GM18507 (cell line): ENCODE measurements around the gene PRKCA.
"Not testable (repeated sequence)": the region's sequence is repeated elsewhere in the genome, so short reads cannot be mapped to it uniquely, and the experiment has no call there.

Source experiments
- DNase-seq: peaks from one replicate; pipeline ENCODE4 v3.0.0; 2011; ENCODE audit warnings: low read depth; ENCODE audit not compliant: insufficient read length; ENCODE audit errors: extremely low spot score
- FAIRE-seq: peaks from 2 replicates; lab custom pipeline; 2011; peaks lifted over from hg19 to GRCh38; lab: Jason Lieb, UNC

PRKCA gene

GRCh38 chr17:66725438-66725837 lies 423.0 kb downstream of the PRKCA start:
- FAIRE-seq, result not testable (repeated sequence)

GRCh38 chr17:66725956-66726355 lies 423.5 kb downstream of the PRKCA start:
- DNase-seq (no peak), FAIRE-seq (no peak)

More at GRCh38 chr17:66725438-66725837, 423.0 kb downstream of the PRKCA start:
- not testable (repeated sequence) for DNase-seq

DNA sequence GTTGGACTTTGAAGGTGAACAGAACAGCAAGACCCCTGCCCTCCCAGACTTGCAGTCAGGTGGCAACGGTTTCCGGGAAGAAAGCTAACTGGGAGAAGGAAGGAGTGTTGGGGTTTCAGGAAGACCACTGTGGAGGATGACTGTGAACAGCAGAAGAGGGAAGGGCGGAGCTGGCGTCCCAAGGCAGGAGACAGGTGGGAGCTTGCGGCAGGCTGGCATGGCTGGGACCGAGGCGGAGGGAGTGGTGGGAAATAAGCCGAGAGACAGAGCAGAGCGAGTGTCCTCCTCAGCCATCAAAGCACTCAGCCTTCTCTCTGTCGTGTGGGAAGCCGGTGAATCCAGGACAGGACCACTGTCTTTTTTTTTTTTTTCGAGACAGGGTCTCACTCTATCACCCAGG lies 424.0 kb downstream of the PRKCA start:
- FAIRE-seq (no peak), DNase-seq (no peak)

- FAIRE-seq, result no peak
- DNase-seq, result no peak
These were observed 424.4 kb downstream of the PRKCA start for GRCh38 chr17:66726846-66727245.

DNA sequence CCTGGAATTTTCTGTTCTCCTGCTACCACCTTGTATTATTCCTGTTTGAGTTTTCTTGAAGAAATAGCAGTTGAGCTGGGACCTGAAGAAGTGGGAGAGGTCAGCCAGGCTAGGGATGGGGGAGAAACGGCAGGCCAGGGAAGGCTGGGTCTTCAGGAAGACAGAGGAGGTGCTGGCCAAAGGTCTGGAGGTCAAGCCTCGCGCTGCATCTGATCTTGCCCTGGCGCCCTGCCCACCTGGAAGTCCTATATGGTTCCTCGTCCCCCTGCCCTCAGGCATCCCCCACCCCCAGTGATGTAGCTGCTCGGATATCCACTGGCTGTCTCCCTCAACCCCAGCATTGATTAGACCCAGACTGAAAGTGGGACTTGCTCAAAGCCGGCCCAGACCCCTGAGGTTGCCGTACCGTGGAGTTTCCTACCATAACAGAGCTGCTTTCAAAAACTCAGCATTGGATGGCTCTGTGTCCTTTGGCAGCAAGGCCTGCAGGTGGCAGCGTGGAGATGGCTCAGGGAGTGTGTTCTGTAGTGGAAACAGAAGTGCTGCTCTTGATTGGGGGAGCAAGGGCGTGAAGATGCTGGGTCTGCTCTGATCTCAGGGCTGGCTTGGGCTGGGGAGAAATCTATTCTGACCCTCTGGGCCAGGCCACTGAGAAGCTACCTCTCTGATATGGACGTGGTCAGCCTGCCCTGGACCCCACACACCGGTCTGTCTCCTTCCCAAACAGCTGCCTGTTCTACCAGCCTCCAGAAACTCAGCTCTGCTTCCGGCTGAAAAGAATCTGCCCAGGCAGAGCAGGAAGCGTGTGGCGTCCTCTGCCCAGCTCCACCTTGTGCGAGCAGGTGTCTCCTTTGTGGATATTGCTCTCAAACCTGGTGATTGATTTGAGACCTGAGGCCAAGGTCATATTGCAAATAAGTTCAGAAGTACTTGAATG lies 425.5 kb downstream of the PRKCA start:
- FAIRE-seq, result peak; percentile 85
- peak; percentile 42 for DNase-seq

GRCh38 chr17:66730461-66730923 lies 428.1 kb downstream of the PRKCA start:
- FAIRE-seq (no peak), DNase-seq (no peak)

GRCh38 chr17:66733759-66734158 lies 431.3 kb downstream of the PRKCA start:
- FAIRE-seq (no peak), DNase-seq (no peak)

DNA sequence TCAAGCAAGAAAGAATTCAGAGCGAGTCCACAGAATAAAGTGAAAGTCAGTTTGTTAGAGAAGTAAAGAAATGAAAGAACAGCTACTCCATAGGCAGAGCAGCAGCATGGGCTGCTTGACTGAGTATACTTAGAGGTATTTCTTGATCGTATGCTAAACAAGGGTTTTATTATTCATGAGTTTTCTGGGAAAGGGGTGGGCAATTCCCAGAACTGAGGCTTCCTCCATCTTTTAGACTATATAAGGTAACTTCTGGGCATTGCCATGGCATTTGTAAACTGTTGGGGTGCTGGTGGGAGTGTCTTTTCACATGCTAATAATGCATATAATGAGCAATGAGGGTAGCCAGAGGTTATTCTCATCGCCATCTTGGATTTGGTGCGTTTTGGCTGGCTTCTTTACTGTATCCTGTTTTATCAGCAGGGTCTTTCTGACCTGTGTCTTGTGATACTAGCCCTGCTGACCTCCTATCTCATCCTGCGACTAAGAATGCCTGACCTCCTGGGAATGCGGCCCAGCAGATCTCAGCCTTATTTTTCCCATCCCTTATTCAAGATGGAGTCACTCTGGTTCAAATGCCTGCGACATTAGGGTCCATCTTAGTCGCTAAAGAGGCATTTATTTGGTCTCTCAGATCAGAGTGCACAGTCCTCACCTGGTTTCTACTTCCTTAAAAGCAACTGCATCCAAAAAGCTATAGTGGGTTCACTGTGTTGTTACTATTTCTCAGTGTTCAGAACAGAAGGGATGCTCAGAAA lies 432.0 kb downstream of the PRKCA start:
- DNase-seq (no peak), FAIRE-seq (no peak)

DNA sequence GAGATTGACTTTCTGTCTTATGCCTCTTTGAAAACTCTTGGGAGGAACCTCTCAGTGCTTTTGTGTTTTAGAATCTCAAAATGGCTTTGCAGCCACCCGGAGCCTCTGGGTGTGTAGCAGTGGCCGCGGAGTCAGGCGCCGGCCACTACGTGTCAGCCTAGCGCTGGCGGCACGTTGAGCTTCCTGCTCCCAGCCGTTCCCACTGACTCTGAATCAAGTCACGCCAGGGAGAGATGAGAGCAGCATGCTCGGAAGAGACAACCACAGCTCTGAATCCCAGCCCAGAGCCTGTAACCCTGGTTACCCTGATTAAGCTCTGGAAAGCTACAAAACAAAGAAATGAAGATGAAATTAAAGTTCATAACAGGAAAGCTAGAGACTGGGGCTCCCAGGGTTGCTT lies 435.1 kb downstream of the PRKCA start:
- DNase-seq, result no peak
- FAIRE-seq, result no peak

DNA sequence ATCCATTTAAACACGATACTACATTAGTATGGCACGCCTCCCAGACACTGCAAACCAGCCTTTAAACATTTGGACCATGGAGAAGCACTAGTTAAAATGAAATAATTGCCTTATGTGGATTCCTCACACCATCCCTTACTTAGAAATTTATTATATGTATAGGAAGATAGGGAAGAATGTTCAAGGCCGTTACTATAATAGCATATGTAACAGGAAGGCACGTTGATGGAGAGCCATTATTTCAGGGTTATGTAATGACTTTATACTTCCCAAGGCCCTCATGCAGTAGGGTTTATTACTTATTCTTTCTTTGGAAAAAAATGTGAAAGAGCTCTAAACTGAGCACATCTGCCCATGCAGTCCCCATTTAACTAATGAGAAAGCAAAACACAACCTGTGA lies 435.9 kb downstream of the PRKCA start:
- DNase-seq (no peak), FAIRE-seq (no peak)

DNA sequence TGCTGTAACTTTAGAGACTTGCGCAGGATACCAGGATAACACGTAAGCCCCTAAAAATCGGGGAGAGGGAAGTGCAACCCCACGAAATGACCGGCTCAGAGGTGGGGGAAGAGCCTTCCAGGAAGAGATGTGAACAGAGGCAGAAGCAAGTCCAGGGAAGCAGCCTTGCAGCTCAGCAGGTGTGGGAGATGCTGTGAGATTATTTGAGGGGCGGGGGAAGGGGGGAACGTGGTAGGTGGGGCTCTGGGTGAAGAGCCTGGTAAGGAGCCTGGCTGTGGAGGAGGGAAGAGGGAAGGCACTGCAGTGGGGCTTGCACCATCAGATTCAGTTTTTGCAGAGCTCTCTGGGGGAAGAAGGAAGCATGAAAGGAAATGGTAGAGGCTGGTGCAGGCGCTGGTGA lies 437.1 kb downstream of the PRKCA start:
- no peak for FAIRE-seq
- DNase-seq, result no peak

DNA sequence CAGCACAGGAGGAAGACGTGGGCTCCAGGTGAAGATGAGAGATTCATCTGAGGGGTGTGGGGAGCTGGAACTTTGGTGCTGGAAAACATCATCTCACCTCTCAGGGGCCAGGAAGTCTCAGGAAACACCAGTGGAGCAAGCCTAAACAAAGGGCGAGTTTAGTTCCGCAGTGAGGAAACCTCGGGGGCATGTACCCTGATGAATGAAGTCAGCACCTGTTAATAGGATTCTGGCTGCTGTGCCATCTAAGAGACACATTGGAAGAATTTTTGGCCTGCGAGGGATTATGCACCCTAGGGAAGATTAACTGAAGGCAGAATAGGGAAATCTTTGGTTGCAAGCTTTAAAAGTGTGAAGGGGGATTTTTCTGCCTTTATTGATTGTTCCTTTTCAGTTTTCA lies 437.8 kb downstream of the PRKCA start:
- FAIRE-seq (no peak), DNase-seq (no peak)

DNA sequence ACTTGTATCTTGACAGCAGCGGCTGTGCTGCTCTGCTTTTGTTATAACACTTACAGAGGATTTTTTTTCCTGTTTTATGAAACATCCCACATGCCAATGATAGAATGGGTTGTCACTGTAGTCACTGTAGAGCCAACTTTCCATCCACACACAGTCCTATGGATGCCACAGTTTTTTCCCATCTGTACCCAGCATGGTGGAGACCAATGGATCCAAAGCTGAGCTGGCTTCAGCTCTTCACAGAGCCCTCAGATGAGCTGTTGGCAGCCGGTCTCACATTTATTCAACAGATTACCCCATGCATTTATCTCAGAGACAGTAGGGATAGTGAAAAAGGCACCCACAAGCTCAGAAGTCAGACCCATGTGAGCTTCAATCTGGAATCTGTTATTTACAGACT lies 441.1 kb downstream of the PRKCA start:
- DNase-seq (no peak), FAIRE-seq (no peak)

DNA sequence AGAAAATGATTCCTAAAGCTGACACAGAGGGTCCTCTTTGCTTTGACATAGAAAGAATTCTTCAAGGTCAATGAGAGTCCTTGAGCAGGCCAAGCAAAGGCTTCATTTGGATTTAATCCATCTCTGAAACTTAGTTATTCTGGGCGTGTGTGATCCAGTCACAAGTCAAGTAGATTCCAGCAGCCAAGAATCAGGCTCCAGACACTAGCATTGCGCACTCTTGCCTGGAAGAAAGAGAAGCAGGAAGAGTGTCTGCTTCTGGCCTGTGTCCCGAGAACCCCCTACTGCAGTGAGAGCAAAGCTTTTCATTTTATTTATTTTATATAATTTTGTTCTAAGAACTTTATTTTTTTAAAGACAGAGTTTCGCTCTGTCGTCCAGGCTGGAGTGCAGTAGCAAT lies 444.3 kb downstream of the PRKCA start:
- FAIRE-seq (no peak), DNase-seq (no peak)

GRCh38 chr17:66747578-66748275 lies 445.3 kb downstream of the PRKCA start:
- FAIRE-seq (no peak), DNase-seq (no peak)

GRCh38 chr17:66748578-66748977 lies 446.2 kb downstream of the PRKCA start:
- no peak for FAIRE-seq
- DNase-seq, result no peak

- DNase-seq (no peak), FAIRE-seq (no peak)
These were observed 446.9 kb downstream of the PRKCA start for GRCh38 chr17:66749217-66749832.

GRCh38 chr17:66750116-66750515 lies 447.7 kb downstream of the PRKCA start:
- FAIRE-seq, result no peak
- no peak for DNase-seq

DNA sequence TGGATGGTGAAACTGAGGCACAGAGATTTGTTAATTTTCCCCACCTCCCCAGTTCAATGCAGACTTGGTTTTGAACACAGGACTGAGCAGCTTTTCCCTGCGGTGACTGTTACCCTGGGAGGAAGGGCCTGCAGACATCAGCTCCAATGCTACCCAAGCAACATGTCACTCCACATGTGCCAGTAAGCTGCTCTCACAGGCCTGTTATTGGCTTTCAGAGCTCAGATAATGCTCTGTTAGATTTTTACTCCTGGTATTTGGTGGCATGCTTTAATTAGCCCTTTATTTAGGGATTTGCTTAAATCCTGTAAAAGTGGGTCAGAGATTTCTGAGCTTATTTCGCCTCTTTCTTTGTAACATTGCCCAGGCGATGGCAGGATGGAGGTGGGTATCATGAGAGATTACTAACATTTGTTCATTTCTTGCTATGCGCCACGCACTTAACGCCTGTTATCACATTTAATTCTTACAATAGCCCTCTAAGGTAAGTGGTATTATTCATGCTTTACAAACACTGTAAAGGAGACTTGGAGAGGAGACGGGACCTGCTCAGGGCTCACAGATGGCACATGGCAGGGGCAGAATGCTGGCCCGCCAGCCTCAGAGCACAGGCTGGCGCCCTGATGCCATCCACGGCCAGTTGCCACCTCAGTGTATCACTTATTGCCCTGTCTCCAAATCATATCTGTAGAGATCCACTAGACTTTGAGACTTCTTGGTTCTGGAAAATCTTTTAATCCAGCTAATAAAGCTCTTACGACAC lies 448.5 kb downstream of the PRKCA start:
- no peak for FAIRE-seq

More for the DNA sequence above, 448.5 kb downstream of the PRKCA start:
- no peak for DNase-seq
